ENCODE data around the gene KCNH2.
A peak's percentile ranks its signal among the peaks of the same experiment; 100 is the strongest.

Gene KCNH2

DNA sequence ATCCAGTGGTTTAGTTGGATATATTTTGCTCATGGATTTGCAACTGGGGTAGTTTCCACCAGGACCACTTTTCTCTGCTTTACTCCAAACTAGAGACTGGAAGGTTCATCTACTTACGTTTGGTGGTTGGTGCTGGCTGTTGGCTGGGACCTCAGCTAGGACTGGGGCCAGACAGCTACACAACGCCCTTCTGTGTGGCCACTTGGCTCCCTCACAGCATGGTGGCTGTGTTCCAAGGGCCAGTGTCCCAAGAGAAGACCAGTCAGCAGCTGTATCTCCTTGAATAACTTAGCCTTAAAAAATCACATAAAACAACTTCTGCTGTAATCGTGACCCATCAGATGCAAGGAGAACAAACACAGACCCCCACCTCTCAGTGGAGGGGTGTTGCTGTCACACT is 4.2 kb upstream of the KCNH2 start:
- Mint-ChIP-seq H3K4me3 (no peak overlapping the region), H3K27me3 (ENCODE audit: low read depth, poor library complexity) (peaks cover 45% of the 10 kb centered on the region)

DNA sequence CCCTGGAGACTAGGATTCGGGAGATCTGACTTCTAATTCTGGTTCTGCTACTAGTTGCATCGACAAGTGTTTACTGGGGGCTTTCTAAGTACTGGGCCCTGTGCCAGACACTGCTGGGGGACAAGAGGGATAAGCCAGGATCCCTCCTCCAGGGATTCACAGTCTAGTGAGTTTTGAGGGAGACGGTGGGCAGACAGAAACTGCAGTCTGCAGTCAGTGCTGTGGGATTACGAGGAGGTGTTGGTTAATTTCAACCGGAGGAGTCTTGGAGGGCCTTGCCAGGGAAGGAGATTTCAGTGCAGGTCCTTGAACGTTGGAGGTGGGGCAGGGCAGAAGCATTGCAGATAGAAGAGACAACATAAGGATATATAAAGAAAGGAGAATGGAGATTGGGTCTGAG is 3.5 kb upstream of the KCNH2 start:
- no peaks in the 10 kb centered on the region for H3K9me3 Mint-ChIP-seq
- H3K36me3 Mint-ChIP-seq (ENCODE audit: low read depth): no peaks in the 10 kb centered on the region
- H3K27me3 Mint-ChIP-seq (ENCODE audit: low read depth, poor library complexity): peaks cover 44% of the 10 kb centered on the region
- H3K4me1 Mint-ChIP-seq: peaks cover 51% of the 10 kb centered on the region
- TF ChIP-seq, protein P1, sequence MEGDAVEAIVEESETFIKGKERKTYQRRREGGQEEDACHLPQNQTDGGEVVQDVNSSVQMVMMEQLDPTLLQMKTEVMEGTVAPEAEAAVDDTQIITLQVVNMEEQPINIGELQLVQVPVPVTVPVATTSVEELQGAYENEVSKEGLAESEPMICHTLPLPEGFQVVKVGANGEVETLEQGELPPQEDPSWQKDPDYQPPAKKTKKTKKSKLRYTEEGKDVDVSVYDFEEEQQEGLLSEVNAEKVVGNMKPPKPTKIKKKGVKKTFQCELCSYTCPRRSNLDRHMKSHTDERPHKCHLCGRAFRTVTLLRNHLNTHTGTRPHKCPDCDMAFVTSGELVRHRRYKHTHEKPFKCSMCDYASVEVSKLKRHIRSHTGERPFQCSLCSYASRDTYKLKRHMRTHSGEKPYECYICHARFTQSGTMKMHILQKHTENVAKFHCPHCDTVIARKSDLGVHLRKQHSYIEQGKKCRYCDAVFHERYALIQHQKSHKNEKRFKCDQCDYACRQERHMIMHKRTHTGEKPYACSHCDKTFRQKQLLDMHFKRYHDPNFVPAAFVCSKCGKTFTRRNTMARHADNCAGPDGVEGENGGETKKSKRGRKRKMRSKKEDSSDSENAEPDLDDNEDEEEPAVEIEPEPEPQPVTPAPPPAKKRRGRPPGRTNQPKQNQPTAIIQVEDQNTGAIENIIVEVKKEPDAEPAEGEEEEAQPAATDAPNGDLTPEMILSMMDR (IDR thresholded peaks at IDR 0.05): no peak
- DNase-seq: no peak
- no peak overlapping the region for H3K27ac Mint-ChIP-seq
- H3K4me3 Mint-ChIP-seq: no peak overlapping the region

More for the DNA sequence above, 4.2 kb upstream of the KCNH2 start:
- Mint-ChIP-seq H3K9me3 (no peaks in the 10 kb centered on the region), H3K27ac (no peak overlapping the region), H3K36me3 (ENCODE audit: low read depth) (no peaks in the 10 kb centered on the region), H3K4me1 (peaks cover 48% of the 10 kb centered on the region)
- TF ChIP-seq, protein P1 (IDR thresholded peaks at IDR 0.05): no peak
- DNase-seq: no peak

DNA sequence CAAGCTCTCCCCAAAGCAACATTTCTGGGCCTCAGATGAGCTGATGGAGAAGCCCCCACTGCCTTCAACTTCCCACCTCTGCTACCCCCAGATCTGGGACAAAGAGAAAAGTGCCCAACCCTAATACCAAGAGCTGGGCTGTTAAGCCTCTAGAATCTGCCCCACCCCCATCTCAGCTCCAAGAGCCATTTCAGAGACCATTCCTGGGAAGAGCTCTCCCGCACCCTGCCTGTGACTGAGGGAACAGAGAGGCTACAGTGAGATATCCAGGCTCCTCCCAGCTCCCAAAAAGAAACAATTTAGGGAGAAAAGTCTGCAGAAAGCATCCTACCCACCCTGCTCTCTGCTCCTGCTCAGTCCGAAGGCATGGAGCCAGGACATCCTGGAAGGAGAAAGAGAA is 2.5 kb upstream of the KCNH2 start:
- H3K27me3 Mint-ChIP-seq (ENCODE audit: low read depth, poor library complexity): peaks cover 38% of the 10 kb centered on the region
- TF ChIP-seq, protein P1 (IDR thresholded peaks at IDR 0.05): no peak

DNA sequence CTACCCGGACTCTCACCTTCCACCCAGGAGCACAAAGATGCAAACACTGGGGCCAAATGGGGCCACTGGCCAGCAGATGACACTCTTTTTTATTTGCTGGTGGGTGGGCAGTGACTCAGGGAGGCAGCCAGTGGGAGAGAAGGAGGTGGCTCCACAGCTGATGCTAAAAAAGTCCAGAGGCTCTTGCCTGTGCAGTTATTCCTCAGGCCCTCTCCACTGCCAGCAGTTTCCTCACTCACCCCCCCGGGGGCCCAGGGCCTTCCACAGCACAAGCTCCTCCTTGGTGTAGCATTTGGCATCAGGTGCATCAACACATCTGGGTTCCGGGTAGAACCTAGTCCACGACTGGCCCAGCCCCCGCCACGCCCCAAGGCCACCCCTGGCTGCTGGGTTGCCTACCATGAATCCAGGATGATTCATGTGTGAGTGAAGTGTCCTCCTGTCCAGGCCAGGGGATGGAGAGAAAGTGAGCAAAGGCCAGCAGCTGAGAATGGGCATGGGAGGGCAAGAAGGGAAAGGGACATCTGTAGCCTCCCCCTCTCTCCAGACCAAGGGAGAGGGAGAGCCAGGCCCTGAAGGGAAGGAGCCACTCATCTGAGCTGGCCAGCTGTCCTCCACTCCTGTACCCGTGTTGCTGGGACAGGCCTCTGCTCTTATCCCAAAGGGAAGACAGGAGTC is 1.7 kb upstream of the KCNH2 start:
- no peaks in the 10 kb centered on the region for H3K36me3 Mint-ChIP-seq (ENCODE audit: low read depth)

More for the DNA sequence above, 2.5 kb upstream of the KCNH2 start:
- no peak for DNase-seq
- H3K27ac Mint-ChIP-seq: no peak overlapping the region
- H3K36me3 Mint-ChIP-seq (ENCODE audit: low read depth): no peaks in the 10 kb centered on the region
- H3K9me3 Mint-ChIP-seq: no peaks in the 10 kb centered on the region
- H3K4me3 Mint-ChIP-seq: no peak overlapping the region
- H3K4me1 Mint-ChIP-seq: peaks cover 51% of the 10 kb centered on the region

DNA sequence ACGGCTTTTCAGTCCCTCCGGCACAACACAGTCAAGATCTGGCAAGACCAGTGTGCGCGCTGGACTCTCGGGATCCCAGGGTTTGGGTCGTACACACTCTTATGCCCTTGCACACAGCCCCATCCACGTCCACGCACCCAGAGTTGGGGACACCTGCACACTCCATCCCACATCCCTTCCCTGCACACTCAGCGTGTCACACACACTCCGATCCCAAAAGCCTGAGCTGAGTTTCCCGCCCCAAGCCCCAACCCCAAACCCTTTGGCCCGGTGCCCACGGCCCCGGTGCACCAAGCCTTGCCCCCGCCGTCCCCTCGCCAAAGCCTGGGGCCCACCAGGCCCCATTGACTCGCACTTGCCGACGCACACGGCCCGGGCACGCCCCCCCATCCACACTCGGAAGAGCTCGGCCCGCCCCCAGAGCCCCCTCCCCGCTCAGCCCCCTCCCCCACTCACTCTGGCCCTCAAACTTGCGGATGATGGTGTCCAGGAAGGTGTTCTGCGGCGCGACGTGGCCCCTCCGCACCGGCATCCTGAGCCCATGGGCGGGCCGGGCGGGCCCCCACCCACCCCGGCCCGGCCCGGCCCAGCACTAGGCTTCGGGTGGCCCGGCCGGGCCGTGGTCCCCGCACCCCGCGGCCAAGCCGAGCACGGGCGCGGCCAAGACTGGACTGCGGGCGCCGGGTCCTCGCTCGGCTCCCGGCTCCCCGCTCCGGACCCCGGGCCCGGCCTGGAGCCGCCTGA is 567 bp downstream of the KCNH2 start:
- peaks cover 68% of the 10 kb centered on the region for H3K4me1 Mint-ChIP-seq
- peak overlapping the region; percentile 92 for H3K4me3 Mint-ChIP-seq
- TF ChIP-seq, protein P1 (IDR thresholded peaks at IDR 0.05): no peak
- no peak overlapping the region for H3K27ac Mint-ChIP-seq
- H3K9me3 Mint-ChIP-seq: no peaks in the 10 kb centered on the region
- peaks cover 37% of the 10 kb centered on the region for H3K27me3 Mint-ChIP-seq (ENCODE audit: low read depth, poor library complexity)
- no peaks in the 10 kb centered on the region for H3K36me3 Mint-ChIP-seq (ENCODE audit: low read depth)
- DNase-seq: no peak

More for the DNA sequence above, 1.7 kb upstream of the KCNH2 start:
- no peak for DNase-seq
- Mint-ChIP-seq H3K4me1 (peaks cover 56% of the 10 kb centered on the region), H3K27me3 (ENCODE audit: low read depth, poor library complexity) (peaks cover 43% of the 10 kb centered on the region), H3K4me3 (peak overlapping the region; percentile 54), H3K27ac (no peak overlapping the region), H3K9me3 (no peaks in the 10 kb centered on the region)
- TF ChIP-seq, protein P1 (IDR thresholded peaks at IDR 0.05): no peak

Measured in nephron progenitor cell (in vitro differentiated cells).